DOHH2 (cell line): ENCODE data around the gene AOC3.
"Not testable (repeated sequence)": the region's sequence is repeated elsewhere in the genome, so short reads cannot be mapped to it uniquely, and the experiment has no call there.

ENCODE experiments used
- CTCF ChIP-seq: fragments of 200-600 bp; sonication (generic); IDR thresholded peaks from one replicate; pipeline ENCODE4 v1.5.1; 2014; ENCODE audit warnings: antibody characterized with exemption, mild to moderate bottlenecking, low read depth, low read length; ENCODE audit not compliant: poor library complexity, severe bottlenecking
- EZH2phosphoT487 ChIP-seq: fragments of 200-600 bp; sonication (generic); IDR thresholded peaks from 2 replicates; pipeline ENCODE4 v1.6.1; 2017; ENCODE audit warnings: borderline replicate concordance, mild to moderate bottlenecking, antibody characterized with exemption, low read length, moderate library complexity, mixed read lengths

GRCh38 chr17:42899981-42900380, 49.0 kb downstream of the AOC3 start:
- TF ChIP-seq CTCF, EZH2phosphoT487: not testable (repeated sequence)
